GM23338 (cell line): ENCODE data around the gene ATG16L2. TPM values are rescaled to one million over a fixed set of nuclear protein-coding genes. Genes with fewer than 3 reads are reported as not detected.
A peak's percentile ranks its signal among the peaks of the same experiment; 100 is the strongest.

ENCODE experiments used
- ATAC-seq: fragments of 200-7000 bp; cut with Tn5 transposase; 3 replicates; pipeline ENCODE4 v1.9.1; 2020
- DNase-seq: peaks from one replicate; pipeline ENCODE4 v3.0.0-alpha.2; 2015; ENCODE audit warnings: low spot score
- H2AFZ ChIP-seq: fragments of 200-600 bp; sonication (generic); 2 replicates; pipeline ENCODE4 v1.8.0; 2016; ENCODE audit warnings: antibody characterized with exemption, mild to moderate bottlenecking, moderate library complexity
- H3F3A ChIP-seq: fragments of 200-600 bp; sonication (generic); replicated peaks from 2 replicates; pipeline ENCODE4 v1.8.0; 2017; ENCODE audit warnings: antibody characterized with exemption, mixed run types, low read depth
- H3K27ac ChIP-seq: fragments of 200-600 bp; sonication (generic); 2 replicates; pipeline ENCODE4 v1.6.1; 2016; ENCODE audit warnings: low read depth
- H3K27me3 ChIP-seq: fragments of 200-600 bp; sonication (generic); 2 replicates; pipeline ENCODE4 v1.8.0; 2016; ENCODE audit warnings: mild to moderate bottlenecking, mixed run types, moderate library complexity; ENCODE audit not compliant: insufficient read depth
- H3K36me3 ChIP-seq: fragments of 200-600 bp; sonication (generic); 2 replicates; pipeline ENCODE4 v1.8.0; 2016; ENCODE audit warnings: mild to moderate bottlenecking; ENCODE audit not compliant: insufficient read depth
- H3K4me1 ChIP-seq: fragments of 200-600 bp; sonication (generic); 2 replicates; pipeline ENCODE4 v1.8.0; 2016; ENCODE audit warnings: mild to moderate bottlenecking, moderate library complexity; ENCODE audit not compliant: insufficient read depth
- H3K4me2 ChIP-seq: fragments of 200-600 bp; sonication (generic); 2 replicates; pipeline ENCODE4 v1.7.1; 2017; ENCODE audit warnings: mixed run types
- H3K4me3 ChIP-seq: fragments of 200-600 bp; sonication (generic); 2 replicates; pipeline ENCODE4 v1.6.1; 2016; ENCODE audit warnings: mixed run types
- H3K79me2 ChIP-seq: fragments of 200-600 bp; sonication (generic); replicated peaks from 2 replicates; pipeline ENCODE4 v1.8.0; 2017; ENCODE audit warnings: mild to moderate bottlenecking; ENCODE audit not compliant: insufficient read depth
- H3K9me2 ChIP-seq: fragments of 200-600 bp; sonication (generic); 2 replicates; pipeline ENCODE4 v1.8.0; 2017; ENCODE audit not compliant: insufficient read depth
- H4K20me1 ChIP-seq: fragments of 200-600 bp; sonication (generic); replicated peaks from 2 replicates; pipeline ENCODE4 v1.8.0; 2017; ENCODE audit warnings: mild to moderate bottlenecking; ENCODE audit not compliant: insufficient read depth
- H3K27ac Mint-ChIP-seq: 2 replicates; pipeline ENCODE4 v1.8.0; 2020; ENCODE audit warnings: inconsistent platforms, mild to moderate bottlenecking, moderate library complexity, mixed read lengths
- H3K27me3 Mint-ChIP-seq: 3 replicates; pipeline ENCODE4 v1.8.0; 2022; ENCODE audit warnings: low read depth, mild to moderate bottlenecking, moderate library complexity, mixed read lengths, inconsistent platforms; ENCODE audit not compliant: insufficient read depth, poor library complexity
- H3K36me3 Mint-ChIP-seq: 3 replicates; pipeline ENCODE4 v1.8.0; 2021; ENCODE audit warnings: low read depth, mild to moderate bottlenecking, inconsistent platforms, moderate library complexity, mixed read lengths
- H3K4me1 Mint-ChIP-seq: 3 replicates; pipeline ENCODE4 v1.8.0; 2020; ENCODE audit warnings: mild to moderate bottlenecking, inconsistent platforms, mixed read lengths
- H3K4me3 Mint-ChIP-seq: 3 replicates; pipeline ENCODE4 v1.8.0; 2021; ENCODE audit warnings: moderate library complexity, mild to moderate bottlenecking, inconsistent platforms, mixed read lengths
- H3K9me3 Mint-ChIP-seq: 3 replicates; pipeline ENCODE4 v1.8.0; 2020; ENCODE audit warnings: moderate library complexity, mild to moderate bottlenecking, inconsistent platforms, mixed read lengths
- CREB1 ChIP-seq: fragments of 250-450 bp; sonication (Bioruptor Pico); IDR thresholded peaks from 2 replicates; pipeline ENCODE4 v1.5.0; 2020; ENCODE audit warnings: low read depth, mild to moderate bottlenecking, moderate library complexity
- CTCF ChIP-seq, 2 experiments: fragments of 200-600 bp in 1 of 2; sonication (generic) in 1 of 2; conservative IDR thresholded peaks; 2 replicates each; pipeline versions ENCODE4 v1.5.1 to v1.6.1; 2016 to 2017; ENCODE audit warnings: antibody characterized with exemption in 2 of 2, low read depth in 2 of 2, mild to moderate bottlenecking in 2 of 2, moderate library complexity in 1 of 2
- JUNB ChIP-seq: IDR thresholded peaks from one replicate; pipeline ENCODE4 v1.6.1; 2016; ENCODE audit warnings: antibody characterized with exemption; ENCODE audit not compliant: unreplicated experiment
- REST ChIP-seq: IDR thresholded peaks from one replicate; pipeline ENCODE4 v1.6.1; 2018; ENCODE audit warnings: antibody characterized with exemption; ENCODE audit not compliant: unreplicated experiment
- STAT1 ChIP-seq: IDR thresholded peaks from one replicate; pipeline ENCODE4 v1.6.1; 2016; ENCODE audit warnings: antibody characterized with exemption; ENCODE audit not compliant: unreplicated experiment
- ZNF114 ChIP-seq: fragments of 250-450 bp; sonication (Bioruptor Pico); IDR thresholded peaks from 2 replicates; pipeline ENCODE4 v1.5.0; 2020; ENCODE audit warnings: mild to moderate bottlenecking, moderate library complexity
- ZNF462 ChIP-seq: fragments of 250-450 bp; sonication (Bioruptor Pico); IDR thresholded peaks from 2 replicates; pipeline ENCODE4 v1.5.0; 2020; ENCODE audit warnings: mild to moderate bottlenecking, moderate library complexity
- polyA plus RNA-seq: library from polyadenylated mRNA; unstranded; fragments of >200 nt; fragmentation: Nextera tagmentation; extraction: Ambion mirVana; gene quantifications from 2 replicates; pipeline ENCODE4 v1.2.1, GENCODE V29; 2016
- total RNA-seq: library from RNA; depleted of rRNA; stranded (reverse); fragments of >200 nt; shearing (Covaris generic); gene quantifications from 2 replicates; pipeline ENCODE4 v1.2.3, GENCODE V29; 2014

ATG16L2 gene
- total and polyA plus RNA-seq, 2 experiments from 2014 or later = 9.6 to 24.6 TPM

GRCh38 chr11:72848846-72849466 lies 34.7 kb downstream of the ATG16L2 start:
- no peak overlapping the region for H3K27ac Mint-ChIP-seq
- Histone ChIP-seq H3F3A (no peaks in the 10 kb centered on the region), H3K27ac (no peak overlapping the region), H3K4me1 (no peaks in the 10 kb centered on the region), H3K4me2 (no peak overlapping the region), H3K4me3 (no peak overlapping the region), H3K27me3 (no peaks in the 10 kb centered on the region), H2AFZ (no peak overlapping the region), H3K36me3 (no peaks in the 10 kb centered on the region), H4K20me1 (no peaks in the 10 kb centered on the region; the same call in 1 of the 2 replicates), H3K9me2 (no peaks in the 10 kb centered on the region), H3K79me2 (no peaks in the 10 kb centered on the region)
- DNase-seq (peak; percentile 77), ATAC-seq (peak; percentile 88)
- H3K36me3 Mint-ChIP-seq = no peaks in the 10 kb centered on the region
- no peaks in the 10 kb centered on the region for H3K9me3 Mint-ChIP-seq
- TF ChIP-seq REST (no peak), CTCF (conservative IDR thresholded peaks at IDR 0.05; ENCODE audit: low read depth in 2 of 2) (peak; percentile 78 to 90), ZNF114 (CRISPR knock-in tag) (no peak), JUNB (no peak), STAT1 (no peak), CREB1 (CRISPR knock-in tag) (no peak)
- no peaks in the 10 kb centered on the region for H3K4me1 Mint-ChIP-seq
- no peaks in the 10 kb centered on the region for H3K27me3 Mint-ChIP-seq
- no peak overlapping the region for H3K4me3 Mint-ChIP-seq

GRCh38 chr11:72850832-72851231 lies 36.6 kb downstream of the ATG16L2 start:
- Histone ChIP-seq H3K4me1 (no peaks in the 10 kb centered on the region), H3K36me3 (no peaks in the 10 kb centered on the region), H3F3A (no peaks in the 10 kb centered on the region), H3K27me3 (no peaks in the 10 kb centered on the region), H3K9me2 (no peaks in the 10 kb centered on the region), H3K4me2 (no peak overlapping the region), H2AFZ (no peak overlapping the region), H3K4me3 (no peak overlapping the region), H3K27ac (no peak overlapping the region), H3K79me2 (no peaks in the 10 kb centered on the region), H4K20me1 (no peaks in the 10 kb centered on the region)
- ATAC-seq (no peak), DNase-seq (no peak)
- no peak for TF ChIP-seq ZNF462 (CRISPR knock-in tag)
- Mint-ChIP-seq H3K4me3 (no peak overlapping the region), H3K27me3 (no peaks in the 10 kb centered on the region), H3K9me3 (no peaks in the 10 kb centered on the region), H3K27ac (no peak overlapping the region), H3K36me3 (no peaks in the 10 kb centered on the region), H3K4me1 (no peaks in the 10 kb centered on the region)
